T47D (cell line): Measurements from ENCODE around the gene RBM24.

Experiments used
- DNase-seq, 2 experiments: peaks; one replicate each; pipeline versions ENCODE4 v3.0.0 to v3.0.0-alpha.2; 2011 to 2012; ENCODE audit warnings: low read depth in 1 of 2, low spot score in 1 of 2
- JUND ChIP-seq: IDR thresholded peaks from 2 replicates; pipeline ENCODE4 v1.6.1; 2012; ENCODE audit warnings: low read depth
- in situ Hi-C: cut with HindIII; loops from 2 replicates; pipeline ENCODE4 v1.10.0; 2016; ENCODE audit warnings: low sequenced_read_pairs, low pct_unique_long_range_greater_than_20kb

Gene RBM24

GRCh38 chr6:17334265-17334664 is 53.1 kb downstream of the RBM24 start:
- DNase-seq, result no peak
- TF ChIP-seq JUND, result no peak
- in situ Hi-C loops, result no loop called here

GRCh38 chr6:17336425-17336824 is 55.3 kb downstream of the RBM24 start:
- TF ChIP-seq JUND, result no peak
- in situ Hi-C loops, result no loop called here
- DNase-seq, result no peak

- in situ Hi-C loops, result no loop called here
- TF ChIP-seq JUND, result no peak
Observed at GRCh38 chr6:17339308-17339670, 58.1 kb downstream of the RBM24 start.

GRCh38 chr6:17341117-17341805 is 60.1 kb downstream of the RBM24 start:
- TF ChIP-seq JUND, result no peak
- DNase-seq, result no peak
- in situ Hi-C loops, result no loop called here

More at GRCh38 chr6:17339308-17339670, 58.1 kb downstream of the RBM24 start:
- DNase-seq, result no peak

- DNase-seq, result no peak
- in situ Hi-C loops, result no loop called here
- no peak for TF ChIP-seq JUND
Observed at GRCh38 chr6:17341891-17342290, 60.7 kb downstream of the RBM24 start.

GRCh38 chr6:17343215-17343614 is 62.1 kb downstream of the RBM24 start:
- no peak for DNase-seq
- no peak for TF ChIP-seq JUND
- in situ Hi-C loops, result no loop called here
